Stimulated activated CD4-positive, alpha-beta T cell treated with anti-CD3 and anti-CD28 coated beads, Interleukin-15, amount 100 ng/mL, for 48 hours (primary cell): ENCODE data around the gene GIT1.
"Not testable (repeated sequence)": the region's sequence is repeated elsewhere in the genome, so short reads cannot be mapped to it uniquely, and the experiment has no call there.

ENCODE experiments used
- DNase-seq, 2 donors: peaks; one replicate each; pipeline ENCODE4 v3.0.0-alpha.2; 2020; ENCODE audit warnings: low read depth in 2 of 2

GIT1 gene

GRCh38 chr17:29568331-29569244 lies 20.9 kb downstream of the GIT1 start, which contains the start of gene TP53I13:
Gene TP53I13 (plus strand): TSS chr17:29568701. CDS start chr17:29568759, 58 bp downstream.
- DNase-seq: peak in 1 of 2 donors; percentile 85

GRCh38 chr17:29567554-29568330 lies 21.7 kb downstream of the GIT1 start:
- peak in 1 of 2 donors; percentile 72 for DNase-seq

GRCh38 chr17:29567304-29567553 lies 22.2 kb downstream of the GIT1 start:
- no peak for DNase-seq

GRCh38 chr17:29566473-29567303 lies 22.8 kb downstream of the GIT1 start, which contains the start of gene ABHD15:
Gene ABHD15 (minus strand): TSS chr17:29567037. CDS start chr17:29566966, 71 bp downstream.
- DNase-seq: peak in 1 of 2 donors; percentile 50

GRCh38 chr17:29565643-29566472 lies 23.6 kb downstream of the GIT1 start:
- peak in 1 of 2 donors; percentile 45 for DNase-seq

- no peak for DNase-seq
These were observed 25.6 kb downstream of the GIT1 start for GRCh38 chr17:29563816-29564215.

GRCh38 chr17:29562615-29563014 lies 26.8 kb downstream of the GIT1 start:
- no peak for DNase-seq

- DNase-seq: no peak
These were observed 27.6 kb downstream of the GIT1 start for GRCh38 chr17:29561554-29562517.

GRCh38 chr17:29560316-29560715 lies 29.1 kb downstream of the GIT1 start:
- no peak for DNase-seq

- no peak for DNase-seq
These were observed 29.8 kb downstream of the GIT1 start for GRCh38 chr17:29559640-29560039.

- not testable (repeated sequence) for DNase-seq
These were observed 31.3 kb downstream of the GIT1 start for GRCh38 chr17:29558139-29558538.

GRCh38 chr17:29557739-29558116 lies 31.7 kb downstream of the GIT1 start:
- DNase-seq: no peak

- no peak for DNase-seq
These were observed 32.2 kb downstream of the GIT1 start for GRCh38 chr17:29557085-29557738.

GRCh38 chr17:29555840-29556239 lies 33.6 kb downstream of the GIT1 start:
- no peak for DNase-seq

- no peak for DNase-seq
These were observed 40.1 kb downstream of the GIT1 start for GRCh38 chr17:29549177-29549923.

GRCh38 chr17:29546830-29547229 lies 42.6 kb downstream of the GIT1 start:
- DNase-seq: no peak

- DNase-seq: no peak
These were observed 43.4 kb downstream of the GIT1 start for GRCh38 chr17:29546085-29546484.

- no peak for DNase-seq
These were observed 45.4 kb downstream of the GIT1 start for GRCh38 chr17:29544066-29544465.

- no peak for DNase-seq
These were observed 55.5 kb downstream of the GIT1 start for GRCh38 chr17:29533976-29534375.
